GM10248 (cell line): ENCODE measurements around the gene THTPA.

Experiments used
- CTCF ChIA-PET: fragments of 300-600 bp; sonication (Branson Sonifier 250); formaldehyde crosslinking; extraction: SDS; loops from one replicate; lab custom pipeline; 2021; ENCODE audit warnings: antibody characterized with exemption; lab: Yijun Ruan, JAX
- POLR2A ChIA-PET: fragments of 350-650 bp; sonication (Branson Sonifier 250); formaldehyde crosslinking; extraction: SDS; loops from one replicate; lab custom pipeline; 2020; ENCODE audit warnings: antibody characterized with exemption; lab: Yijun Ruan, JAX
- DNase-seq: peaks from one replicate; pipeline ENCODE4 v3.0.0; 2012; ENCODE audit errors: extremely low spot score
- TF ChIP-seq, protein P1 (sequence below): IDR thresholded peaks from 2 replicates; pipeline ENCODE4 v1.5.1; 2012; ENCODE audit warnings: mild to moderate bottlenecking, low read depth; ENCODE audit errors: extremely low read depth, missing control alignments, control extremely low read depth

THTPA gene

DNA sequence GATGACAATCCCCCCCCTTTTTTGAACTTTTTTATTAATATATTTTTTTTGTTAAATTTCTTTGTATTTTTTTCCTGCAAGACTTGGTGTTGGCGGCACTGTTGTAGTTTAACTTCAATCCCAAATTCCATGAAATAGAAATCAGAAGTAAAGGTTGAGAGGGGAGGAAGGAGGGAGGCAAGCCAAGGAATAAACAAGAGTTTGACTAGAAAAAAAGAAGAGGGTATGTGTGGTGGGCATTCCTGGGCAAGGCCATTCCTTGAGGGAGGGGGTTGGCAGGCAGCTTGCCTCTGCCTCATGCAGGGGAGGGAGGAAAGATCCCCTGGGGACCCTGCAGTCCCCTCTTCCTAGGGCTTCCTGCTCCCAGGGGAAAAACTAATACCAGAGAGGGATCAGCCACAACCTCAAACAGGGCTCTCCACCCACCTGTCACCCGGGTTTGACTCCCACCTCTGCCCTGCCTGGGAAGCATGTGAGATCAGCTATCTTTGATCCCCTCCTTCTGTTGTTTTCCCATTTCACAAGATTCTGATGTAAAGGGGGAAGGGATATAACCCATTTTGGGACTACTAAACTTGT is 12.0 kb downstream of the THTPA start:
- DNase-seq, result no peak
- ChIA-PET CTCF (interaction anchor here (1.0 to 15.7 kb wide), 7 partner anchors 9 to 88 kb away, joined by 3 to 497 read pairs (median 5); no protein-coding TSS in a partner anchor), POLR2A (no interaction called here)

DNA sequence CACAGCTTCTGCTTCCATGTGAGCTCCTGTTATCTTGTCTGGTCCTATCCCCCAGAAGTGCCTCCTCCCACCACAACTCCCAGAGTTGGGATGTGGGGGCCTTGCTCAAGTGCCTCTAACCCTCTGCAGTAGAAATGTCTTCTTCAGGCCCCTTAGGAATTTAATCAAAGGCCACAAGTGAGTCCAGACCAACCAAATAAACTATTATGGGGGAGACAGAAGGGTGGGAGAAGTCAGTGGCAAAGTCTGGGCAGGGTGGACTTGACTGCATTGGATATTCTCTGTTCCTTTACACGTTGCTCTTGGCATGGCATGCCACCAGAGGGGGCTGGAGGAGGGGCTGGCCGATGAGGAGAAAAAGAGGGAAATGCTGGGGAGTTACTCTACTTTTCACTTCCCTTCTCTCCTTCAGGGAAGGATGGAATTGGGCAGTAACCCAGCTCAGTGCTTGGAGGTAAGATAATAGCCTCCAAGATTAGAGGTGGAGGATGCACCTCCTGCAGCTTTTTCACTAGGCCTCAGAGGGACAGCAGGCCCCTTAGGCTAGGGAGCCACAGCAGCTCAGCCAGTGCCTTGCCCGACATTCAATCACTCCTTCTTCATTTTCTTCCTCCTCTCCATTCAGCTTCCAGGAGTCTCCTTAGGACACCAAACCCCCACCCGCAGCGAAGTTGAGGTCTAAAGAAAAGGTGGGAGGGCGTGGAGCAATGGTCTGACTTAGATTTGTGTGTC is 12.7 kb downstream of the THTPA start:
- TF ChIP-seq, protein P1, sequence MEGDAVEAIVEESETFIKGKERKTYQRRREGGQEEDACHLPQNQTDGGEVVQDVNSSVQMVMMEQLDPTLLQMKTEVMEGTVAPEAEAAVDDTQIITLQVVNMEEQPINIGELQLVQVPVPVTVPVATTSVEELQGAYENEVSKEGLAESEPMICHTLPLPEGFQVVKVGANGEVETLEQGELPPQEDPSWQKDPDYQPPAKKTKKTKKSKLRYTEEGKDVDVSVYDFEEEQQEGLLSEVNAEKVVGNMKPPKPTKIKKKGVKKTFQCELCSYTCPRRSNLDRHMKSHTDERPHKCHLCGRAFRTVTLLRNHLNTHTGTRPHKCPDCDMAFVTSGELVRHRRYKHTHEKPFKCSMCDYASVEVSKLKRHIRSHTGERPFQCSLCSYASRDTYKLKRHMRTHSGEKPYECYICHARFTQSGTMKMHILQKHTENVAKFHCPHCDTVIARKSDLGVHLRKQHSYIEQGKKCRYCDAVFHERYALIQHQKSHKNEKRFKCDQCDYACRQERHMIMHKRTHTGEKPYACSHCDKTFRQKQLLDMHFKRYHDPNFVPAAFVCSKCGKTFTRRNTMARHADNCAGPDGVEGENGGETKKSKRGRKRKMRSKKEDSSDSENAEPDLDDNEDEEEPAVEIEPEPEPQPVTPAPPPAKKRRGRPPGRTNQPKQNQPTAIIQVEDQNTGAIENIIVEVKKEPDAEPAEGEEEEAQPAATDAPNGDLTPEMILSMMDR, result peak; percentile 51
- ChIA-PET CTCF (interaction anchor here (0.7 to 15.7 kb wide), 9 partner anchors 10 to 342 kb away, joined by 3 to 497 read pairs (median 5); no protein-coding TSS in a partner anchor), POLR2A (interaction anchor here (1.3 kb wide), 1 partner anchor 9 kb away, joined by 3 read pairs; no protein-coding TSS in a partner anchor)
- no peak for DNase-seq

More for the DNA sequence above, 12.0 kb downstream of the THTPA start:
- TF ChIP-seq, protein P1, result no peak

DNA sequence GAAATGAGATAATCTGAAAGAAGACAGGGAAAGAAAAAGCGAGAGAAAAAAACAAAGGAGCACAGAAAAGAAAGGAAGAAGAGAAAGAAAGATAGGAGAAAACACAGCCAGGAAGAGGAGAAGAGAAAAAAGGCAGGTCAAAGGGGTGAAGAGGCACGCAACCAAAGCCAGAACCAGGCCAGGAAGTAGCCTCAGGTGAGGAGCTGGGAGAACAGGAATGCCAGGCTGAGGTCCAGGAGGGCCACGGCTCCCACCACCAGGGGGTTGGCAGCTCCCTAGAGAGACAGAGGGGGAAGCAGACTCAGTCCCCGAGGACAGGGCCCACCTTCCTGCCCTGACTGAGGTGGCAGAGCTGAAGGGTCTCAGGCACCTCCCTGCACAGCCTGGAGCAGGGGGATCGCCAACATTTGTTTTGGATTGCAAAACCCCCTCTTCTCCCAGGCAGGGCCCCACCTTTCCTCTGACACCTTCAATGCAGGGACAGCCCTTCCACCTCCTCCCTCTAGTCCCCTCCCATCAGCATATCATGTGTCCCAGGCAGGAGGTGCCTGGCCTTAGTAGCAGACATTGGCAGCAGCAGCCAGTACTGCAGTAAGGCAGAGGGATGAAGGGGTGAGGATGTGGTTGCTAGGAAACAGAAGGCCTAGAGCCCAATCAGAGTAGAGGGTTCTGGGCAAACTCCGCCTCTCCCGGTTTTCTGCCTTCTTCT is 13.5 kb downstream of the THTPA start:
- DNase-seq, result no peak
- ChIA-PET CTCF (interaction anchor here (0.7 to 15.7 kb wide), 8 partner anchors 10 to 341 kb away, joined by 3 to 497 read pairs (median 4); no protein-coding TSS in a partner anchor), POLR2A (interaction anchor here (1.3 kb wide), 1 partner anchor 10 kb away, joined by 3 read pairs; no protein-coding TSS in a partner anchor)
- TF ChIP-seq, protein P1, result no peak

DNA sequence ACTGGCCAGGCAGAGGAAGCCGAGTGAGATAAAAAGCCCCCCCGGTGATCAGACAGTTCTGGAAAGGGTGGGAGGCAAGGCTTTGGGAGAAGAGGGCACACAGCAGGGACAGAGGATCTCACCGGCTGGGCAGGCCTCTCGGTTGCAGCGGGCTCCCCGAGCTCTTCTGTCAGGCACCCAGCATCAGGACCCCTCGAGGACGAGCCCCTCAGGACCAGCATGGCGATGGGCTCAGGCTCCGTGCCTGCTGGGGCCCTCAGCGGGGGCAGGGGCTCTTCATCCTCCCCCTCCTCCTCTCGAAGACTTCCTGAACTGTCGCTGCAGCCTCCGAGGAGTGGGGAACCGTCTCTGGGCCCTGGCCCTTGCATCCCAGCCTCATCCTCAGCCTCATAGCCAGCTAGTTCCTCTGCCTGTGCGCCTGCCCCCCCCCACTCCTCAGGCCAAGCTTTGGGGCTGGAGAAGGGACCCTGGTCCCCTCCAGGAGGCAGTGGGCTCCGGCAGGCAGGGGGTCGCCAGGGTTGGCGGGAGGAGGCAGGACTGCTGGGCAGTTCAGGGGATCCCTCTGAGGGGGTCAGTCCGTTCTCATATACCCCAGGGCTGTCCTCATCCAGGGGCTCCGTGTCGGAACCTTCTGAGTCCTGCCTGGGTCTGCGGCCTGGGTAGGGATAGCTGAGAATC is 14.9 kb downstream of the THTPA start:
- DNase-seq, result no peak

DNA sequence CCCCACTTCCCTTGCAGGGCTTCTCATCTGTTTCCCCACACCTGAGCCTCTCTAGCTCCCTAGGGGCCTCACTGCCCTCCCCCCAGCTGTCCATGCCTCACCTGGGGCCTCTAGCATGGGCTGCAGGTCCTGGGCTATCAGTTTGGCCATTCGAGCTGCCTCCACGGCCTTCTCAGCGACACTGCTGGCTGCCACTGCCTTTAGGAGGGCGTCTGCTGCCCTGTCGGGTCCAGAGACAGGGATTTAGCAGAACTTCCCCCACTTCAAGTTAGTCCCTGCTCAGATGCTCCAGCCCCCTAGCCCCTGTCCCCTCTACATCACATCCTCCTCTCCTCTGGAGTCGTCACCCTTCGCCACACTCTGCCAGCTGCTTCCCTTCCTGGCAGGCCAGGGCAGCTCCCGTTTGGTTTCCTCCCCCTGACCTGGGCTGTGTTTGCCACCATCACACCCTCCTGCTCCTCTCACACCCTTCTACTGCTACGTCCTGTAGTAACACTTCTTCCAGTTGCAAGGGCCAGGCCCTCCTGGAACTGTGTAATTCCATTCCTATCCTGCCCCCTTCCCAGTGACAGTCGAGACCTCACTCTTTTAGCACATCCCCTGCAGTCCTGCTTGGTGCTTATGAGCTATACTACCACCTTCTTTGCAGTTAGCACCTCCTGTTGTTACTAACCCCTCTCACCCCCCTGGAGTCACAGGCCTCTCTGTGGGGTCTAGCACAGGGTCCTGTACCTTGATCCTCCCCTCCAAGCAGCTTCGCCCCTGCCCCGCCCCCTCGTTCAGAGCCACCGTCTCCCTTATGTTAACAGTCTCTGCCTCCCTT is 15.8 kb downstream of the THTPA start:
- ChIA-PET CTCF (interaction anchor here (1.0 to 4.1 kb wide), 8 partner anchors 8 to 358 kb away, joined by 3 to 47 read pairs (median 8); no protein-coding TSS in a partner anchor), POLR2A (interaction anchor here (0.6 kb wide), 1 partner anchor 19 kb away, joined by 4 read pairs; no protein-coding TSS in a partner anchor)
- DNase-seq, result no peak
- TF ChIP-seq, protein P1, result no peak

More for the DNA sequence above, 14.9 kb downstream of the THTPA start:
- ChIA-PET CTCF (interaction anchor here (0.6 to 4.1 kb wide), 7 partner anchors 7 to 552 kb away, joined by 3 to 47 read pairs (median 4); no protein-coding TSS in a partner anchor), POLR2A (no interaction called here)
- TF ChIP-seq, protein P1, result no peak
